Mesothelial cell of epicardium (in vitro differentiated cells): ENCODE measurements around the gene CCDC59. TPM values are rescaled to one million over a fixed set of nuclear protein-coding genes. Genes with fewer than 3 reads are reported as not detected.
"Not testable (repeated sequence)": the region's sequence is repeated elsewhere in the genome, so short reads cannot be mapped to it uniquely, and the experiment has no call there.

Experiments used
- DNase-seq, 2 experiments: peaks; one replicate each; pipeline ENCODE4 v3.0.0; 2021; ENCODE audit warnings: low spot score in 2 of 2; ENCODE audit not compliant: unreplicated experiment in 2 of 2
- H3K27ac Mint-ChIP-seq: 2 replicates; pipeline ENCODE4 v1.8.0; 2021; ENCODE audit warnings: mixed read lengths
- H3K27me3 Mint-ChIP-seq: 2 replicates; pipeline ENCODE4 v1.8.0; 2021; ENCODE audit warnings: low read depth, mixed read lengths
- H3K36me3 Mint-ChIP-seq: 2 replicates; pipeline ENCODE4 v1.8.0; 2021; ENCODE audit warnings: mixed read lengths
- H3K4me1 Mint-ChIP-seq: 2 replicates; pipeline ENCODE4 v1.8.0; 2021; ENCODE audit warnings: mixed read lengths
- H3K4me3 Mint-ChIP-seq: 2 replicates; pipeline ENCODE4 v1.8.0; 2021; ENCODE audit warnings: mild to moderate bottlenecking, moderate library complexity, mixed read lengths
- H3K9me3 Mint-ChIP-seq: 2 replicates; pipeline ENCODE4 v1.8.0; 2021; ENCODE audit warnings: mixed read lengths
- CTCF ChIP-seq: fragments of 200-600 bp; sonication (generic); IDR thresholded peaks from one replicate; pipeline ENCODE4 v1.5.0; 2021; ENCODE audit warnings: antibody characterized with exemption; ENCODE audit not compliant: unreplicated experiment
- total RNA-seq: library from RNA; stranded (reverse); gene quantifications from 3 replicates; pipeline ENCODE4 v1.2.1, GENCODE V29; 2021

Gene CCDC59
- total RNA-seq, 1 donor from 2014 or later, result 48.9 TPM

DNA sequence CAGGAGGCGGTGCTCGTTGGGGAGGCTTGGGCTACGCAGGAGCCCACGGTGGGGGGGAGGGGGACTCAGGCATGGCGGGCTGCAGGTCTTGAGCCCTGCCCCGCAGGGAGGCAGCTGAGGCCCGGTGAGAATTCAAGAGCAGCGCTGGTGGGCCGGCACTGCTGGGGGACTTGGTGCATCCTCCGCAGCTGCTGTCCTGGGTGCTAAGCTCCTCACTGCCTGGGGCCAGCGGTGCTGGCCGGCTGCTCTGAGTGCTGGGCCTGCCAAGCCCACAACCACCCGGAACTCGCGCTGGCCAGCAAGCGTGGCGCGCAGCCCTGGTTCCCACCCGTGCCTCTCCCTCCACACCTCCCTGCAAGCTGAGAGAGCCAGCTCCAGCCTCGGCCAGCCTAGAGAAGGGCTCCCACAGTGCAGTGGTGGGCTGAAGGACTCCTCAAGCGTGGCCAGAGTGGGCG, 3.3 kb upstream of the CCDC59 start:
- peaks cover 3% of the 10 kb centered on the region for H3K9me3 Mint-ChIP-seq
- H3K36me3 Mint-ChIP-seq, result peaks cover 7% of the 10 kb centered on the region
- H3K27me3 Mint-ChIP-seq, result no peaks in the 10 kb centered on the region
- no peak overlapping the region for H3K4me3 Mint-ChIP-seq
- no peak for DNase-seq
- TF ChIP-seq CTCF, result no peak
- H3K27ac Mint-ChIP-seq, result no peak overlapping the region
- peaks cover 26% of the 10 kb centered on the region for H3K4me1 Mint-ChIP-seq

DNA sequence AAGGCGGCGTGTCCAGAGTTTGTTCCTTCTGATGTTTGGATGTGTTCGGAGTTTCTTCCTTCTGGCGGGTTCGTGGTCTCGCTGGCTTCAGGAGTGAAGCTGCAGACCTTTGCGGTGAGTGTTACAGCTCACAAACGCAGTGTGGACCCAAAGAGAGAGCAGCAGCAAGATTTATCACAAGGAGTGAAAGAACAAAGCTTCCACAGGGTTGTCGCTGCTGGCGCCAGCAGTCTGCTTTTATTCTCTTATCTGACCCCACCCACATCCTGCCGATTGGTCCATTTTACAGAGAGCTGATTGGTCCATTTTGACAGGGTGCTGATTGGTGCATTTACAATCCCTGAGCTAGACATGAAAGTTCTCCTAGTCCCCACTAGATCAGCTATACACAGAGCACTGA, 2.6 kb upstream of the CCDC59 start:
- H3K4me1 Mint-ChIP-seq, result peaks cover 32% of the 10 kb centered on the region
- not testable (repeated sequence) for DNase-seq, H3K4me3 Mint-ChIP-seq, H3K9me3 Mint-ChIP-seq, H3K27ac Mint-ChIP-seq, H3K27me3 Mint-ChIP-seq, H3K36me3 Mint-ChIP-seq

GRCh38 chr12:82359115-82359478, 910 bp upstream of the CCDC59 start:
- no peak for TF ChIP-seq CTCF
- no peaks in the 10 kb centered on the region for H3K27me3 Mint-ChIP-seq
- peaks cover 17% of the 10 kb centered on the region for H3K36me3 Mint-ChIP-seq
- H3K9me3 Mint-ChIP-seq, result peaks cover 3% of the 10 kb centered on the region
- peak overlapping the region; percentile 99 for H3K4me3 Mint-ChIP-seq
- peak overlapping the region; percentile 62 for H3K27ac Mint-ChIP-seq
- H3K4me1 Mint-ChIP-seq, result peaks cover 34% of the 10 kb centered on the region
- no peak for DNase-seq

DNA sequence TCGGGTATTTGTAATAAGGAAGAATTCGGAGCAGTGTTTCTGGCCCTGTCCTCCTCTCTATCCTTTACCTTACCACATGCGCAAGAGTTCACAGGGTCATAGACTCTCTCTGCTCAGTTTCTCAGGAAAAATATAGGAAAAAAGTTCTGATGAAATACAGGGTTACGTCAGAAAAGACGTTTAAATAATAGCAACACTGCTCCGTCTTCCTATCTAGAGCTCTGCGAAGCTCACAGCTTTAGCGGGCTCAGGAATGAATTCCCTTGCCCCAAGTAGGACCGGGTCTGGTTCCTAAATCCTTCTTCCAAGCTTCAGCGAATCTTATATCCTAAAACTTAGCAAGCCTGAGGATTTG, 365 bp downstream of the CCDC59 start:
- H3K9me3 Mint-ChIP-seq, result peaks cover 3% of the 10 kb centered on the region
- H3K27ac Mint-ChIP-seq, result peak overlapping the region; percentile 100
- no peaks in the 10 kb centered on the region for H3K27me3 Mint-ChIP-seq
- TF ChIP-seq CTCF, result no peak
- H3K4me1 Mint-ChIP-seq, result peaks cover 34% of the 10 kb centered on the region
- peaks cover 22% of the 10 kb centered on the region for H3K36me3 Mint-ChIP-seq
- DNase-seq, result no peak
- H3K4me3 Mint-ChIP-seq, result peak overlapping the region; percentile 99

GRCh38 chr12:82357340-82357739, 847 bp downstream of the CCDC59 start:
- H3K27me3 Mint-ChIP-seq, result no peaks in the 10 kb centered on the region
- H3K27ac Mint-ChIP-seq, result peak overlapping the region; percentile 100
- peak overlapping the region; percentile 99 for H3K4me3 Mint-ChIP-seq
- DNase-seq, result no peak
- peaks cover 3% of the 10 kb centered on the region for H3K9me3 Mint-ChIP-seq
- H3K36me3 Mint-ChIP-seq, result peaks cover 22% of the 10 kb centered on the region
- peaks cover 34% of the 10 kb centered on the region for H3K4me1 Mint-ChIP-seq
- no peak for TF ChIP-seq CTCF

- peaks cover 8% of the 10 kb centered on the region for H3K4me1 Mint-ChIP-seq
- H3K36me3 Mint-ChIP-seq, result peaks cover 14% of the 10 kb centered on the region
- no peak for TF ChIP-seq CTCF
- no peak for DNase-seq
- no peak overlapping the region for H3K27ac Mint-ChIP-seq
- H3K27me3 Mint-ChIP-seq, result no peaks in the 10 kb centered on the region
- no peaks in the 10 kb centered on the region for H3K9me3 Mint-ChIP-seq
- H3K4me3 Mint-ChIP-seq, result no peak overlapping the region
Observed at GRCh38 chr12:82351390-82351789, 6.8 kb downstream of the CCDC59 start.
